Stimulated activated CD4-positive, alpha-beta T cell treated with anti-CD3 and anti-CD28 coated beads, Interleukin-2, amount 100 ng/mL, for 24 hours (primary cell): ENCODE results near the gene HEXB.
A peak's percentile ranks its signal among the peaks of the same experiment; 100 is the strongest.

Experiments used
- DNase-seq, 2 donors: peaks; one replicate each; pipeline ENCODE4 v3.0.0-alpha.2; 2020

The HEXB gene

DNA sequence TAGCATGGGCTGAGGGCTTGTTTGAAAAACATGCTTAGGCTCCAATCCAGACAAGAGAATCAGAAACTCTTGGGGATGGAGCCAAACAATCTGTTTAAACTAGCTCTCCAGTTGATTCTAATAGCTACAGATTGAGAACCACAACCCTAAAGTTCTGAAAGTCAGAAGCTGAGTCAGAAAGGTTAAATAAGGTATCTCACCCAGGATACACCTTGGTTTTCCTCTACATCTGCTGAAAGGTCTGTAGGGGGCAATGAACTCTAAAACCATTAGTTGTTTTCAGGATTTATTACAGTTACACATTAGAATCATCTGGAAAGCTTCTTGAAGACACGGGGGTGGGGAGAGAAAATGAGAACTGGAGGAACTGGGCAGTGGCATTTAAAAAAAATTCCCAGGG lies 76.2 kb downstream of the HEXB start:
- DNase-seq = no peak

DNA sequence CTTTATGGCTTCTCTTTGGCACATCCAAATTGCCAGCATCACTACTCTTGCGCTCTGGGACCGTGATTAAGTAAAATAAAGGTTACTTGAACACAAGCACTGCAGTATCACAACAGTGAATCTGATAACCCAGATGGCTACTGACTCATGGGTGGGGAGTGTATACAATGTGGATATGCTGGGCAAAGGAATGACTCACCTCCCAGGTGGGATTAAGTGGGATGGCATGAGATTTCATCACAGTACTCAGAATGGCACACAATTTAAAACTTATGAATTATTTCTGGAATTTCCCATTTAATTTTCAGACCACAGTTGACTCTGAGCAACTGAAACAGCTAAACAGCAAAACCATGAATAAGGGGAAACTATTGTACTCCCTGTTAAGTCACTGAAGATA lies 77.6 kb downstream of the HEXB start:
- peak in 1 of 2 donors; percentile 32 for DNase-seq

- no peak for DNase-seq
Observed at GRCh38 chr5:74763504-74763903, 78.5 kb downstream of the HEXB start.

GRCh38 chr5:74765201-74765600 lies 80.2 kb downstream of the HEXB start:
- no peak for DNase-seq

- DNase-seq = no peak
Observed at GRCh38 chr5:74765929-74766328, 80.9 kb downstream of the HEXB start.

DNA sequence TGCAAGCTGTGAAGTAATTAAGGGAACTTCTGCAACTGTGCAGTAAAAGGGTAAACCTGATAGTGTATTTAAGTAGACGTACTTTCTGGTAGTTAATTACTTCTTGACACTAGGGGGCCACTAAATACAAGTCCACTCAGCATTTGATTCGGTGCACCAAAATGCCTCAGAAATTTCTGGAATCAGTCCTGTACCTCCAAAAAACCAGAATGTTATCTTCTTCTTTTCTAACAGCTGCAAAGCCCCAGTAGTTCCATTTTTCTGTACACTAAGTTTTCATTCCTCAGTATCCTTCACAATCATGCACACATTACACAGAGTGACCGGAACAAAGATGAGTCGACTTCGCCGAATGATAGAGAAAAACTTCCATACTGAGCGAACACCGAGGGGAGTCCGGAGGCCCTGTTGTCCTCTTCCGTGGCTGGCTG lies 81.4 kb downstream of the HEXB start:
- DNase-seq = peak in 1 of 2 donors; percentile 27

DNA sequence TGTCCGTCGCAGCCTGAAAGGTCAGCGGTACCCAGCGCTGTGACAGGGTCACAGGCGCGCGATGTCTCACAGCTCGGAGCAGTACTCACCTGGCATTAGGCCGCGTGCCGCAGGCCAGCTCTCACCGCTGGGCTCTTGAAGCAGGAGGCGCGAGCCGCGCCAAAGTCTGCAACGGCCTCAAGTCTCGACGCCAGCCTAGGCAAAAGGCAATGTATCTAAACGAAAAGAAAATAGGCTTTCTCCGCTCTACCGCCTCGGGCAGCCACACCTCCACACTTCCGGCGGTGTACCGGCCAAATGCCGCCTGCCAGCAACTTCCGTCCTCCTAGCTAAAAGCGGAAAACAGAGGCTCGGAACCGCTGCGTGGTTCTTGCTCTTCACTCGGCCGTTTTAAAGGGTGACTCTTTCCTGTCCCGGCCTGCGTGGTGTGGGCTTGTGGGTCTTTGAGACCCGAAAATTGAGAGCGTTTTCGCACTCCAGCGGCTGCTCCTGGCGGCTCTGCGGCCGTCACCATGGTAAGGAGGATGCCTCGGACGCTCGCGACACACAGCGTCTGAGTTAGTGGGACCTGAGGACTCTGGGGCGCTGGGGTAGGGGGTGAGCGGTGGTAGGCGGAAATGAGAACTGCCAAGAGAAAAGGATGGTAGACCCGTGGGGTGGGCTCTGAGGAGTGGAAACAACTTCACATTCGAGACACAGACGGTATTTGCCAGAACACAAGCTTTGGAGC lies 82.0 kb downstream of the HEXB start, which contains the start of the genes GFM2 and NSA2:
TSS of gene GFM2 (minus strand) at position 269 of the 730 bp plus-strand sequence. CDS start 3,375 bp downstream, outside the sequence.
TSS of gene NSA2 (plus strand) at position 401 of the 730 bp plus-strand sequence. CDS start at position 513, 112 bp downstream.
- DNase-seq = peak; percentile 93 to 94

DNA sequence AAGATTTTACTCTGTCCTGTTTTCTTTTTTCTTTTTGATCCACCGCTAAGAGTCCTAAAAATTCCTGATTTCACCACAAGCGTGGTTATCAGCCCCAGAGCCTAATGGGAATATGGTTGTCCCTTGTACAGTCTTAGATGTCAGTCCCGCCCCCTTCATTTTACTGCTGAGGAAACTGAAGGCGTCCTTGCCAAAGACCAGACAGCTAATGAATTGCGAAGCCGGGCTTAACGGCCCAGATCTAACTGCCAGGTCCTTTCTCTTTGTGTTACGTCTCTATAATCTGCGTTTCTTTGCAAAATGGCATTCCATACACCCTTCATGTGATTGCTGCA lies 82.5 kb downstream of the HEXB start:
- DNase-seq = peak in 1 of 2 donors; percentile 10
